Stimulated activated CD8-positive, alpha-beta memory T cell treated with anti-CD3 and anti-CD28 coated beads, Interleukin-15, amount 100 ng/mL, for 4 hours (primary cell): ENCODE data around the gene LNX1.
"Not testable (repeated sequence)": the region's sequence is repeated elsewhere in the genome, so short reads cannot be mapped to it uniquely, and the experiment has no call there.

Experiments
- DNase-seq, 2 donors: peaks; one replicate each; pipeline ENCODE4 v3.0.0-alpha.2; 2020; ENCODE audit warnings: low read depth in 2 of 2

The LNX1 gene

GRCh38 chr4:53465281-53465680 is 126.0 kb downstream of the LNX1 start:
- DNase-seq: no peak

GRCh38 chr4:53463340-53463739 is 127.9 kb downstream of the LNX1 start:
- no peak for DNase-seq

GRCh38 chr4:53461244-53461643 is 130.0 kb downstream of the LNX1 start:
- DNase-seq: no peak

- no peak for DNase-seq
These were observed 131.7 kb downstream of the LNX1 start for GRCh38 chr4:53459548-53459947.

GRCh38 chr4:53456178-53456577 is 135.1 kb downstream of the LNX1 start:
- DNase-seq: no peak

- no peak for DNase-seq
These were observed 135.5 kb downstream of the LNX1 start for GRCh38 chr4:53455766-53456165.

GRCh38 chr4:53453385-53453784 is 137.9 kb downstream of the LNX1 start:
- no peak for DNase-seq

GRCh38 chr4:53450773-53451172 is 140.5 kb downstream of the LNX1 start:
- no peak for DNase-seq

- no peak for DNase-seq
These were observed 146.3 kb downstream of the LNX1 start for GRCh38 chr4:53444954-53445353.

- DNase-seq: no peak
These were observed 149.7 kb downstream of the LNX1 start for GRCh38 chr4:53441564-53441963.

- DNase-seq: no peak
These were observed 155.0 kb downstream of the LNX1 start for GRCh38 chr4:53436251-53436650.

- no peak for DNase-seq
These were observed 158.5 kb downstream of the LNX1 start for GRCh38 chr4:53432528-53433424.

- no peak for DNase-seq
These were observed 160.2 kb downstream of the LNX1 start for GRCh38 chr4:53431052-53431451.

GRCh38 chr4:53427366-53427765 is 163.9 kb downstream of the LNX1 start:
- DNase-seq: no peak

GRCh38 chr4:53424280-53424679 is 167.0 kb downstream of the LNX1 start:
- no peak for DNase-seq

- DNase-seq: no peak
These were observed 168.9 kb downstream of the LNX1 start for GRCh38 chr4:53422367-53422766.

GRCh38 chr4:53421791-53422190 is 169.5 kb downstream of the LNX1 start:
- no peak for DNase-seq

- DNase-seq: no peak
These were observed 172.1 kb downstream of the LNX1 start for GRCh38 chr4:53419208-53419607.

GRCh38 chr4:53409479-53409878 is 181.8 kb downstream of the LNX1 start:
- not testable (repeated sequence) for DNase-seq
